Measurements from ENCODE around the gene PAX5.

PAX5 gene

GRCh38 chr9:36914212-36914577 lies 119.9 kb downstream of the PAX5 start:
- TF ChIP-seq FOXP2 (optimal IDR thresholded peaks at IDR 0.05; ENCODE audit: borderline replicate concordance, extremely low read depth, extremely low read length, insufficient read depth) (no peak), TAF1 (IDR thresholded peaks at IDR 0.05; ENCODE audit: borderline replicate concordance, insufficient read depth, low read length) (no peak), POLR2AphosphoS5 (IDR thresholded peaks at IDR 0.05; ENCODE audit: low read depth, low read length) (no peak), SIN3A (IDR thresholded peaks at IDR 0.05; ENCODE audit: borderline replicate concordance, insufficient read depth, low read length) (no peak)
- TF ChIP-seq, protein P1, sequence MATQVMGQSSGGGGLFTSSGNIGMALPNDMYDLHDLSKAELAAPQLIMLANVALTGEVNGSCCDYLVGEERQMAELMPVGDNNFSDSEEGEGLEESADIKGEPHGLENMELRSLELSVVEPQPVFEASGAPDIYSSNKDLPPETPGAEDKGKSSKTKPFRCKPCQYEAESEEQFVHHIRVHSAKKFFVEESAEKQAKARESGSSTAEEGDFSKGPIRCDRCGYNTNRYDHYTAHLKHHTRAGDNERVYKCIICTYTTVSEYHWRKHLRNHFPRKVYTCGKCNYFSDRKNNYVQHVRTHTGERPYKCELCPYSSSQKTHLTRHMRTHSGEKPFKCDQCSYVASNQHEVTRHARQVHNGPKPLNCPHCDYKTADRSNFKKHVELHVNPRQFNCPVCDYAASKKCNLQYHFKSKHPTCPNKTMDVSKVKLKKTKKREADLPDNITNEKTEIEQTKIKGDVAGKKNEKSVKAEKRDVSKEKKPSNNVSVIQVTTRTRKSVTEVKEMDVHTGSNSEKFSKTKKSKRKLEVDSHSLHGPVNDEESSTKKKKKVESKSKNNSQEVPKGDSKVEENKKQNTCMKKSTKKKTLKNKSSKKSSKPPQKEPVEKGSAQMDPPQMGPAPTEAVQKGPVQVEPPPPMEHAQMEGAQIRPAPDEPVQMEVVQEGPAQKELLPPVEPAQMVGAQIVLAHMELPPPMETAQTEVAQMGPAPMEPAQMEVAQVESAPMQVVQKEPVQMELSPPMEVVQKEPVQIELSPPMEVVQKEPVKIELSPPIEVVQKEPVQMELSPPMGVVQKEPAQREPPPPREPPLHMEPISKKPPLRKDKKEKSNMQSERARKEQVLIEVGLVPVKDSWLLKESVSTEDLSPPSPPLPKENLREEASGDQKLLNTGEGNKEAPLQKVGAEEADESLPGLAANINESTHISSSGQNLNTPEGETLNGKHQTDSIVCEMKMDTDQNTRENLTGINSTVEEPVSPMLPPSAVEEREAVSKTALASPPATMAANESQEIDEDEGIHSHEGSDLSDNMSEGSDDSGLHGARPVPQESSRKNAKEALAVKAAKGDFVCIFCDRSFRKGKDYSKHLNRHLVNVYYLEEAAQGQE (IDR thresholded peaks at IDR 0.05; ENCODE audit: insufficient read depth in 1 of 2, low read depth in 2 of 2, low read length in 2 of 2) = no peak

DNA sequence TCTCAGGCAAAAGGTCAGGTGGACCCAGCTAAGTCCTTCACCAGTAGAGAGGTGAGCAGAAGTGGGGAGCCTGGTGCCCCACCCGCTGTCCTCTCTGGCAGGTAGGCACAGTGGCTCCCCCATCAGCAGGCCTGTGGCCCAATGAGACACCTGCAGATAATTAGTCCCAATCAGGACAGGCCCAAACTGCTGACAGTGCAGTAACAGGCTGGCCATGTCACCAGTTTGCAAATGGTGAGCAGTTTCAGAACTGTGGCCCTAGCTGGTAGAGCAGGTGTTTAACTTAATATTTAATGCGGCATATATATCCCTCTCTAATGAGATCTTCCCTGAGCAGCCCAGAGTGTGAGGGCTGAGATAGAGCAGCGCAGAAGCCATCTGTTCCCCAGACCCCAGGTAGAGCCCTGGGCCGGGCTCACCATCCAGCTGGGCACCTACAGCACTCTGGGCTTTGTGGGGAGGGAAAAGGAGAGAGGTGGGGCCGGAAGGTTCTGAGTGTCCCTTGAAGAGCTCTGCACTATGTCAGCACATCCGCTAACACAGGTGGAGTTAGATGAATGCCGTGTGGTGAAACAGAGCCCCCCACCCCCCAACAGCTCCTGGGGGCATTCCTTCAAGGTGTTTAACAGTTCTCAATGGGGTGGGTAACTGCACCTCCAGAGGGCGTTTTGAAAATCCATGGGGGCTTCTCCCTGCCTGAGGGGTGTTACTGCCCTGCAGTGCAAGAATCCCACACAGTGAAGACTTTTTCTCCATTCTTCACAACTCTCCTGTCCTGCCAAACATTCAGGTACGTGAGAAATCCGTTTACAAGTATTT lies 120.5 kb downstream of the PAX5 start:
- TF ChIP-seq, protein P1 (IDR thresholded peaks at IDR 0.05; ENCODE audit: insufficient read depth in 1 of 2, low read depth in 2 of 2, low read length in 2 of 2) = no peak
- TF ChIP-seq TAF1 (IDR thresholded peaks at IDR 0.05; ENCODE audit: borderline replicate concordance, insufficient read depth, low read length) (no peak), SIN3A (IDR thresholded peaks at IDR 0.05; ENCODE audit: borderline replicate concordance, insufficient read depth, low read length) (no peak), FOXP2 (optimal IDR thresholded peaks at IDR 0.05; ENCODE audit: borderline replicate concordance, extremely low read depth, extremely low read length, insufficient read depth) (no peak), POLR2AphosphoS5 (IDR thresholded peaks at IDR 0.05; ENCODE audit: low read depth, low read length) (no peak)

GRCh38 chr9:36912620-36913019 lies 121.4 kb downstream of the PAX5 start:
- TF ChIP-seq, protein P1 (IDR thresholded peaks at IDR 0.05; ENCODE audit: insufficient read depth in 1 of 2, low read depth in 2 of 2, low read length in 2 of 2) = no peak
- TF ChIP-seq FOXP2 (optimal IDR thresholded peaks at IDR 0.05; ENCODE audit: borderline replicate concordance, extremely low read depth, extremely low read length, insufficient read depth) = no peak
- TF ChIP-seq SIN3A (IDR thresholded peaks at IDR 0.05; ENCODE audit: borderline replicate concordance, insufficient read depth, low read length) = no peak

DNA sequence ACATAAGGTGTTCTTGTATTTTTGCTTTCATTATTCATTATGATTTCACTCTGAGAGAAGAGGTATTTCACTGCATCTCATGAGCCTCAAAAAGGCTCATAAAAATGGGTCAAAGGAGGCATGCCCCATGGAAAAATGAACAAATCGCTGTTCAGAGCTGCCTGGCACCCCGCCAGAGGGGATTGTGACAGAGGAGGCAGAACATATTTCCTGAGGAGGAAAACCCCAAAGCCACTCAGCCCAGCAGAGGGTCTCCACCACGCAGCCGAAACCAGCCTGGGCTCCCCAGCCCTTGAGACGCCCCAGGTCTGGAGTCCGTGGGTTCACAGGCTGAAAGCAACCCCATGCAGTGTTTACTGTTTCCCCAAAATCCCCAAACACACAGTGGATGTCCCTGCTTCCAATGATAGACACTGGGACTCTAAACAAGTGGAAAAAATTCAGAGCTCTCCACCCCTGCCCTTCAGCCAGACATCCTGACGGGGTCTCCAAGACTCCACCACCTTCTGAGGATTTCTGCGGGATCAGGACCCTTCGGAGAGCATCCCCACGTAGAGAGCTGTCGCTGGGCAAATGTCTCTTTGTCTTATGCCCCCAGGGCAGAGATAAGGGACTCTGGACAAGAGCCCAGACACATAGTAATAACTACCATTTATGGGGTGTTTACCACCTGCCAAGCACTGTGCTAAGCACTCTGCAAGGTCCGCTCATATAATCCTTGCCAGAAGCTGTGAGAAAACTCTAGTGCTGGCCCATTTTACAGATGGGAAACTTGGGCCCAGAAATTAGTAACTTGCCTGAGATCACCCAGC lies 122.3 kb downstream of the PAX5 start:
- TF ChIP-seq, protein P1 (IDR thresholded peaks at IDR 0.05; ENCODE audit: insufficient read depth in 1 of 2, low read depth in 2 of 2, low read length in 2 of 2) = no peak
- no peak for TF ChIP-seq TAF1 (IDR thresholded peaks at IDR 0.05; ENCODE audit: borderline replicate concordance, insufficient read depth, low read length)
- no peak for TF ChIP-seq FOXP2 (optimal IDR thresholded peaks at IDR 0.05; ENCODE audit: borderline replicate concordance, extremely low read depth, extremely low read length, insufficient read depth)
- no peak for TF ChIP-seq SIN3A (IDR thresholded peaks at IDR 0.05; ENCODE audit: borderline replicate concordance, insufficient read depth, low read length)
- no peak for TF ChIP-seq POLR2AphosphoS5 (IDR thresholded peaks at IDR 0.05; ENCODE audit: low read depth, low read length)

Data from PFSK-1 (cell line).